Measurements from ENCODE around the gene SLA2.

SLA2 gene

GRCh38 chr20:36584018-36584481, 61.9 kb downstream of the SLA2 start:
- TF ChIP-seq FOXP2 (optimal IDR thresholded peaks at IDR 0.05; ENCODE audit: borderline replicate concordance, extremely low read depth, extremely low read length, insufficient read depth) = no peak
- TF ChIP-seq SIN3A (IDR thresholded peaks at IDR 0.05; ENCODE audit: borderline replicate concordance, insufficient read depth, low read length) = no peak
- no peak for TF ChIP-seq REST (IDR thresholded peaks at IDR 0.05; ENCODE audit: insufficient read depth in 1 of 2, low read depth in 2 of 2, low read length in 2 of 2)
- no peak for TF ChIP-seq TAF1 (IDR thresholded peaks at IDR 0.05; ENCODE audit: borderline replicate concordance, insufficient read depth, low read length)
- no peak for TF ChIP-seq POLR2AphosphoS5 (IDR thresholded peaks at IDR 0.05; ENCODE audit: low read depth, low read length)

GRCh38 chr20:36582821-36583220, 63.2 kb downstream of the SLA2 start:
- TF ChIP-seq POLR2AphosphoS5 (IDR thresholded peaks at IDR 0.05; ENCODE audit: low read depth, low read length) (no peak), FOXP2 (optimal IDR thresholded peaks at IDR 0.05; ENCODE audit: borderline replicate concordance, extremely low read depth, extremely low read length, insufficient read depth) (no peak), SIN3A (IDR thresholded peaks at IDR 0.05; ENCODE audit: borderline replicate concordance, insufficient read depth, low read length) (no peak), REST (IDR thresholded peaks at IDR 0.05; ENCODE audit: insufficient read depth in 1 of 2, low read depth in 2 of 2, low read length in 2 of 2) (no peak), TAF1 (IDR thresholded peaks at IDR 0.05; ENCODE audit: borderline replicate concordance, insufficient read depth, low read length) (no peak)

GRCh38 chr20:36582322-36582721, 63.7 kb downstream of the SLA2 start:
- no peak for TF ChIP-seq POLR2AphosphoS5 (IDR thresholded peaks at IDR 0.05; ENCODE audit: low read depth, low read length)
- TF ChIP-seq TAF1 (IDR thresholded peaks at IDR 0.05; ENCODE audit: borderline replicate concordance, insufficient read depth, low read length) = no peak
- TF ChIP-seq REST (IDR thresholded peaks at IDR 0.05; ENCODE audit: insufficient read depth in 1 of 2, low read depth in 2 of 2, low read length in 2 of 2) = no peak
- no peak for TF ChIP-seq SIN3A (IDR thresholded peaks at IDR 0.05; ENCODE audit: borderline replicate concordance, insufficient read depth, low read length)
- no peak for TF ChIP-seq FOXP2 (optimal IDR thresholded peaks at IDR 0.05; ENCODE audit: borderline replicate concordance, extremely low read depth, extremely low read length, insufficient read depth)

- no peak for TF ChIP-seq FOXP2 (optimal IDR thresholded peaks at IDR 0.05; ENCODE audit: borderline replicate concordance, extremely low read depth, extremely low read length, insufficient read depth)
- TF ChIP-seq REST (IDR thresholded peaks at IDR 0.05; ENCODE audit: insufficient read depth in 1 of 2, low read depth in 2 of 2, low read length in 2 of 2) = no peak
- TF ChIP-seq POLR2AphosphoS5 (IDR thresholded peaks at IDR 0.05; ENCODE audit: low read depth, low read length) = no peak
- no peak for TF ChIP-seq SIN3A (IDR thresholded peaks at IDR 0.05; ENCODE audit: borderline replicate concordance, insufficient read depth, low read length)
- no peak for TF ChIP-seq TAF1 (IDR thresholded peaks at IDR 0.05; ENCODE audit: borderline replicate concordance, insufficient read depth, low read length)
Observed at GRCh38 chr20:36579996-36580545, 65.9 kb downstream of the SLA2 start.

Data from PFSK-1 (cell line).